Effector CD8-positive, alpha-beta T cell (primary cell): ENCODE results near the gene LDLRAD4.
A peak's percentile ranks its signal among the peaks of the same experiment; 100 is the strongest.

Experiments used
- DNase-seq: peaks from one replicate; lab custom pipeline; 2025; lab: John Stamatoyannopoulos, UW

LDLRAD4 gene

GRCh38 chr18:13370995-13371625 is 152.6 kb downstream of the LDLRAD4 start:
- no peak for DNase-seq

GRCh38 chr18:13371689-13372418 is 153.3 kb downstream of the LDLRAD4 start:
- DNase-seq = no peak

- DNase-seq = no peak
Measured at GRCh38 chr18:13372531-13372951, 154.0 kb downstream of the LDLRAD4 start.

GRCh38 chr18:13374096-13374467 is 155.5 kb downstream of the LDLRAD4 start:
- DNase-seq = no peak

- DNase-seq = no peak
Measured at GRCh38 chr18:13374468-13375301, 156.1 kb downstream of the LDLRAD4 start.

GRCh38 chr18:13375302-13376255 is 157.0 kb downstream of the LDLRAD4 start:
- peak; percentile 8 for DNase-seq

- DNase-seq = peak; percentile 8
Measured at GRCh38 chr18:13376298-13376840, 157.8 kb downstream of the LDLRAD4 start.

- peak; percentile 20 for DNase-seq
Measured at GRCh38 chr18:13376841-13377351, 158.3 kb downstream of the LDLRAD4 start.

GRCh38 chr18:13377496-13377895 is 158.9 kb downstream of the LDLRAD4 start:
- DNase-seq = no peak

GRCh38 chr18:13378150-13378549 is 159.6 kb downstream of the LDLRAD4 start:
- DNase-seq = no peak

GRCh38 chr18:13379062-13379865 is 160.7 kb downstream of the LDLRAD4 start:
- no peak for DNase-seq

GRCh38 chr18:13379930-13380690 is 161.6 kb downstream of the LDLRAD4 start:
- DNase-seq = no peak

- no peak for DNase-seq
Measured at GRCh38 chr18:13380691-13381070, 162.1 kb downstream of the LDLRAD4 start.

GRCh38 chr18:13381331-13381730 is 162.8 kb downstream of the LDLRAD4 start:
- no peak for DNase-seq

GRCh38 chr18:13381944-13382365 is 163.4 kb downstream of the LDLRAD4 start:
- no peak for DNase-seq

- peak; percentile 13 for DNase-seq
Measured at GRCh38 chr18:13382366-13382953, 163.9 kb downstream of the LDLRAD4 start.

GRCh38 chr18:13382954-13383827 is 164.6 kb downstream of the LDLRAD4 start:
- DNase-seq = no peak
